Activated B cell treated with CpG ODN at 0.5 μM for 24 hours (primary cell): ENCODE data around the gene ECT2. TPM values are rescaled to one million over a fixed set of nuclear protein-coding genes. Genes with fewer than 3 reads are reported as not detected.

Experiments used
- ATAC-seq: fragments of 200-7000 bp; cut with Tn5 transposase; one replicate; pipeline ENCODE4 v1.10.0; 2021; ENCODE audit warnings: low read depth, mild to moderate bottlenecking, moderate library complexity
- CTCF ChIA-PET: fragments of 350-600 bp; sonication (Branson Sonifier 250); formaldehyde crosslinking; loops from one replicate; lab custom pipeline; 2021; ENCODE audit warnings: antibody characterized with exemption; lab: Charles Lee
- POLR2A ChIA-PET: fragments of 350-600 bp; sonication (Branson Sonifier 250); formaldehyde crosslinking; loops from one replicate; lab custom pipeline; 2021; ENCODE audit warnings: antibody characterized with exemption; lab: Charles Lee
- DNase-seq: peaks from one replicate; pipeline ENCODE4 v3.0.0; 2022
- H3K27ac Mint-ChIP-seq: one replicate; pipeline ENCODE4 v1.8.0; 2020; ENCODE audit warnings: mixed read lengths
- H3K27me3 Mint-ChIP-seq: one replicate; pipeline ENCODE4 v1.8.0; 2021; ENCODE audit warnings: mixed read lengths
- H3K36me3 Mint-ChIP-seq: one replicate; pipeline ENCODE4 v1.8.0; 2021; ENCODE audit warnings: low read depth, mixed read lengths
- H3K4me1 Mint-ChIP-seq: one replicate; pipeline ENCODE4 v1.8.0; 2021; ENCODE audit warnings: mixed read lengths
- H3K4me3 Mint-ChIP-seq: one replicate; pipeline ENCODE4 v1.8.0; 2020; ENCODE audit warnings: mild to moderate bottlenecking, mixed read lengths
- H3K9me3 Mint-ChIP-seq: one replicate; pipeline ENCODE4 v1.8.0; 2020; ENCODE audit warnings: mixed read lengths
- CTCF ChIP-seq: fragments of 200-600 bp; IDR thresholded peaks from one replicate; pipeline ENCODE4 v1.8.0; 2022; ENCODE audit warnings: antibody characterized with exemption, mild to moderate bottlenecking
- intact Hi-C: fragments of 100-400 bp; cut with micrococcal nuclease; formaldehyde crosslinking; loops from one replicate; pipeline ENCODE4 v1.15.1; 2024
- total RNA-seq: library from RNA; stranded (reverse); gene quantifications from 2 replicates; pipeline ENCODE4 v1.2.3, GENCODE V29; 2022

ECT2 gene
- total RNA-seq, 1 donor from 2014 or later = 6.3 TPM

GRCh38 chr3:172787746-172788145 lies 37.2 kb downstream of the ECT2 start:
- CTCF ChIA-PET = no interaction called here
- Mint-ChIP-seq H3K4me1 (no peaks in the 10 kb centered on the region), H3K27ac (no peak overlapping the region), H3K27me3 (no peaks in the 10 kb centered on the region), H3K36me3 (peaks cover 9% of the 10 kb centered on the region), H3K4me3 (no peak overlapping the region), H3K9me3 (no peaks in the 10 kb centered on the region)
- DNase-seq (no peak), ATAC-seq (no peak)
- intact Hi-C loops = no loop called here
- POLR2A ChIA-PET = no interaction called here
- no peak for TF ChIP-seq CTCF

GRCh38 chr3:172799246-172799645 lies 48.7 kb downstream of the ECT2 start:
- no peak for ATAC-seq
- Mint-ChIP-seq H3K4me3 (no peak overlapping the region), H3K27me3 (no peaks in the 10 kb centered on the region), H3K9me3 (no peaks in the 10 kb centered on the region), H3K27ac (no peak overlapping the region), H3K36me3 (no peaks in the 10 kb centered on the region), H3K4me1 (no peaks in the 10 kb centered on the region)
- ChIA-PET CTCF (no interaction called here), POLR2A (no interaction called here)
- no peak for TF ChIP-seq CTCF
- no peak for DNase-seq
- intact Hi-C loops = no loop called here

- Mint-ChIP-seq H3K4me1 (no peaks in the 10 kb centered on the region), H3K9me3 (no peaks in the 10 kb centered on the region), H3K27me3 (no peaks in the 10 kb centered on the region), H3K36me3 (no peaks in the 10 kb centered on the region), H3K4me3 (no peak overlapping the region), H3K27ac (no peak overlapping the region)
- DNase-seq (no peak), ATAC-seq (no peak)
- CTCF ChIA-PET = no interaction called here
- intact Hi-C loops = no loop called here
- no peak for TF ChIP-seq CTCF
- POLR2A ChIA-PET = no interaction called here
Measured at GRCh38 chr3:172800156-172800555, 49.6 kb downstream of the ECT2 start.

- H3K9me3 Mint-ChIP-seq = no peaks in the 10 kb centered on the region
- intact Hi-C loops = no loop called here
- ChIA-PET CTCF (no interaction called here), POLR2A (no interaction called here)
- no peak for ATAC-seq
- H3K27me3 Mint-ChIP-seq = no peaks in the 10 kb centered on the region
- DNase-seq = no peak
- H3K4me1 Mint-ChIP-seq = no peaks in the 10 kb centered on the region
- no peak overlapping the region for H3K27ac Mint-ChIP-seq
- H3K4me3 Mint-ChIP-seq = no peak overlapping the region
- peaks cover 5% of the 10 kb centered on the region for H3K36me3 Mint-ChIP-seq
- TF ChIP-seq CTCF = no peak
Measured at GRCh38 chr3:172803489-172803888, 53.0 kb downstream of the ECT2 start.

GRCh38 chr3:172804323-172804722 lies 53.8 kb downstream of the ECT2 start:
- no peak for TF ChIP-seq CTCF
- Mint-ChIP-seq H3K27ac (no peak overlapping the region), H3K4me1 (no peaks in the 10 kb centered on the region), H3K9me3 (no peaks in the 10 kb centered on the region), H3K27me3 (no peaks in the 10 kb centered on the region), H3K4me3 (no peak overlapping the region), H3K36me3 (peaks cover 5% of the 10 kb centered on the region)
- ATAC-seq = no peak
- no peak for DNase-seq
- CTCF ChIA-PET = no interaction called here
- POLR2A ChIA-PET = no interaction called here
- intact Hi-C loops = no loop called here
